OCI-LY3 (cell line): Measurements from ENCODE around the gene SERBP1.

ENCODE experiments used
- EZH2phosphoT487 ChIP-seq: fragments of 200-600 bp; shearing (Covaris generic); IDR thresholded peaks from 2 replicates; pipeline ENCODE4 v1.6.1; 2018; ENCODE audit warnings: antibody characterized with exemption, mixed run types, low read depth
- TF ChIP-seq, protein P1 (sequence below): fragments of 200-600, 300-600 bp; sonication (generic); IDR thresholded peaks from 2 replicates; pipeline ENCODE4 v1.5.1; 2014; ENCODE audit warnings: antibody characterized with exemption, low read length, low read depth

DNA sequence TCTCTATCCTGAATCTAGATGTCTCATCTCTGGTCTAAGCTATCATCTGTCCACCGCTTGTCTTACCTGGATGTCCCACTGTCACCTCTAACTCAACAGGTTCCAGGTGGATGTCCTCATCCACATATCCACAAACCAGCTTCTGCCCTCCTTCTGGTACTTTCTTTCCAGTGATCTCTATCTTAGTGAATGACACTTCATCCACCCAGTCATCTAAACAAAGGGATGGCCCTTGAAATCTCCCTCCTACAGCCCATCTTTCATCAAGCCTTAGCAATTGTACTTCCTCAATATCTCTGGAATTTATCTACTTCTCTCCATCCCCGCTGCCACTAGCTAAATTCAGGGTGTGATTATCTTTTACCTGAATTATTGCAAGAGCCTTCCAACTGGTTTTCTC is 33.9 kb upstream of the SERBP1 start:
- TF ChIP-seq, protein P1, sequence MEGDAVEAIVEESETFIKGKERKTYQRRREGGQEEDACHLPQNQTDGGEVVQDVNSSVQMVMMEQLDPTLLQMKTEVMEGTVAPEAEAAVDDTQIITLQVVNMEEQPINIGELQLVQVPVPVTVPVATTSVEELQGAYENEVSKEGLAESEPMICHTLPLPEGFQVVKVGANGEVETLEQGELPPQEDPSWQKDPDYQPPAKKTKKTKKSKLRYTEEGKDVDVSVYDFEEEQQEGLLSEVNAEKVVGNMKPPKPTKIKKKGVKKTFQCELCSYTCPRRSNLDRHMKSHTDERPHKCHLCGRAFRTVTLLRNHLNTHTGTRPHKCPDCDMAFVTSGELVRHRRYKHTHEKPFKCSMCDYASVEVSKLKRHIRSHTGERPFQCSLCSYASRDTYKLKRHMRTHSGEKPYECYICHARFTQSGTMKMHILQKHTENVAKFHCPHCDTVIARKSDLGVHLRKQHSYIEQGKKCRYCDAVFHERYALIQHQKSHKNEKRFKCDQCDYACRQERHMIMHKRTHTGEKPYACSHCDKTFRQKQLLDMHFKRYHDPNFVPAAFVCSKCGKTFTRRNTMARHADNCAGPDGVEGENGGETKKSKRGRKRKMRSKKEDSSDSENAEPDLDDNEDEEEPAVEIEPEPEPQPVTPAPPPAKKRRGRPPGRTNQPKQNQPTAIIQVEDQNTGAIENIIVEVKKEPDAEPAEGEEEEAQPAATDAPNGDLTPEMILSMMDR, result no peak
- no peak for TF ChIP-seq EZH2phosphoT487
